ENCODE measurements around the gene NUTF2.

The NUTF2 gene

GRCh38 chr16:67882374-67883145, 35.8 kb downstream of the NUTF2 start:
- in situ Hi-C loops (cut with HindIII; ENCODE audit: low sequenced_read_pairs) = no loop called here
- H3K4me3 ChIP-seq (ENCODE audit: low read depth, low read length) = no peak overlapping the region
- TF ChIP-seq, protein P1, sequence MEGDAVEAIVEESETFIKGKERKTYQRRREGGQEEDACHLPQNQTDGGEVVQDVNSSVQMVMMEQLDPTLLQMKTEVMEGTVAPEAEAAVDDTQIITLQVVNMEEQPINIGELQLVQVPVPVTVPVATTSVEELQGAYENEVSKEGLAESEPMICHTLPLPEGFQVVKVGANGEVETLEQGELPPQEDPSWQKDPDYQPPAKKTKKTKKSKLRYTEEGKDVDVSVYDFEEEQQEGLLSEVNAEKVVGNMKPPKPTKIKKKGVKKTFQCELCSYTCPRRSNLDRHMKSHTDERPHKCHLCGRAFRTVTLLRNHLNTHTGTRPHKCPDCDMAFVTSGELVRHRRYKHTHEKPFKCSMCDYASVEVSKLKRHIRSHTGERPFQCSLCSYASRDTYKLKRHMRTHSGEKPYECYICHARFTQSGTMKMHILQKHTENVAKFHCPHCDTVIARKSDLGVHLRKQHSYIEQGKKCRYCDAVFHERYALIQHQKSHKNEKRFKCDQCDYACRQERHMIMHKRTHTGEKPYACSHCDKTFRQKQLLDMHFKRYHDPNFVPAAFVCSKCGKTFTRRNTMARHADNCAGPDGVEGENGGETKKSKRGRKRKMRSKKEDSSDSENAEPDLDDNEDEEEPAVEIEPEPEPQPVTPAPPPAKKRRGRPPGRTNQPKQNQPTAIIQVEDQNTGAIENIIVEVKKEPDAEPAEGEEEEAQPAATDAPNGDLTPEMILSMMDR (IDR thresholded peaks at IDR 0.05; ENCODE audit: low read depth, low read length) = no peak
- DNase-seq (ENCODE audit: low read depth, low spot score) = no peak

DNA sequence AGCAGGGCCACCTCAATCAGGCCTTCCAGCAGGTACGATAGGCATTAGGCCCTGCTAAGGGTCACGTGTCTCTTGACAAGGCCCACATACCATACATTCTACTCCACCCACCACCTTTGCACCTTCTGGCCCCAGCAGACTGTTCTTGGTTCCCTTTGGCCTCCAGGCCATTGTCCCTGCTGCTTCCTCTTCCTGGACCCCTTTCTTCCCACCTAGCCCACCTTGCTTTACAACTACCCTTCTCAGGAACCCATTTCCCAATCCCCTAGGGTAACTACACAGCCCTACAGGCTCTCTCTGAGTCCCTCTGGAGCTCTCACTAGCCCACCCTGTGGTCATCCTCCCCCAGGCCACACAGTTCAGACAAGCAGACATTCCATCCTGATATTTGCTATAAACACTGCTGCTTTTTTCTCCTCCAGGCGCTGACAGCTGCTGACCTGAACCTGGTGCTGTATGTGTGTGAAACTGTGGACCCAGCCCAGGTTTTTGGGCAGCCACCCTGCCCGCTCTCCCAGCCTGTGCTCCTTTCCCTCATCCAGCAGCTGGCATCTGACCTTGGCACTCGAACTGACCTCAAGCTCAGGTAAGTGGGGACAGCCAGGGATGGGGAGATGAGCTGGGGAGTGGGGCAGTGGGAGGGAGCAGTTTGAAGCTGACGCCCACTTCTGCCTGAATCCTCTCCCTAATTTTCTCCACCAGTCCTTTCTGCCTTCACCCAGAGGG, 36.6 kb downstream of the NUTF2 start:
- DNase-seq (ENCODE audit: low read depth, low spot score) = no peak
- H3K4me3 ChIP-seq (ENCODE audit: low read depth, low read length) = no peak overlapping the region
- in situ Hi-C loops (cut with HindIII; ENCODE audit: low sequenced_read_pairs) = no loop called here
- TF ChIP-seq, protein P1 (IDR thresholded peaks at IDR 0.05; ENCODE audit: low read depth, low read length) = no peak

DNA sequence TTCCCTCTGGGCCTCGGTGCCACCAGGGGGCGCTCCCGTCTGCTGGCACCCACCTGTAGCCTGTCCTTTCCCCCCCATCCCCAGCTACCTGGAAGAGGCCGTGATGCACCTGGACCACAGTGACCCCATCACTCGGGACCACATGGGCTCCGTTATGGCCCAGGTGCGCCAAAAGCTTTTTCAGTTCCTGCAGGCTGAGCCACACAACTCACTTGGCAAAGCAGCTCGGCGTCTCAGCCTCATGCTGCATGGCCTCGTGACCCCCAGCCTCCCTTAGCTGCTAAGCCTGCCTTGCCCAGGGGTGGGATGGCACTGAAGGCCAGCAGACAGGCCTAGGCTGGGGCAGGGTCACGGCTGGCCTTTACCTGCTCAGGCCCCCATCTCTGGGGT, 37.1 kb downstream of the NUTF2 start:
- TF ChIP-seq, protein P1 (IDR thresholded peaks at IDR 0.05; ENCODE audit: low read depth, low read length) = peak; percentile 95
- in situ Hi-C loops (cut with HindIII; ENCODE audit: low sequenced_read_pairs) = no loop called here
- peak; percentile 38 for DNase-seq (ENCODE audit: low read depth, low spot score)
- no peak overlapping the region for H3K4me3 ChIP-seq (ENCODE audit: low read depth, low read length)

DNA sequence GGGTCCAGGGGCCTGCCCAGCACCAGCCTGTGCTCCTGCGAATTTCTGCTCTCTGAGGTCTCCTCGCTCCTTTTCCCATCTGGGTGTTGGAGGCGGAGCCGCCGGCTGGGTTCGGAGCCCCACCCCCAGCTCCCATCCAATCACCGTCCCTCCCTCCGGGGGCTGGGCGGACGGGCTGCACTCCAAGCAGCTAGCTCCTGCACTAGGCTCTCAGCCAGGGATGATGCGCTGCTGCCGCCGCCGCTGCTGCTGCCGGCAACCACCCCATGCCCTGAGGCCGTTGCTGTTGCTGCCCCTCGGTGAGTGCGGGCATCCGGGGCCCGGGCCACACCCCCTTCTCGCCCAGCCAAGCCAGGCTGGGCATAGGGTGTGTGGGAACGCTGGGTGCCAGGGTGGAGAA, 38.0 kb downstream of the NUTF2 start, which contains the start of gene NRN1L:
Gene NRN1L, plus strand, starts transcription at position 202 of the 400 bp plus-strand sequence. Its CDS starts 19 bp downstream, at position 221.
- TF ChIP-seq, protein P1 (IDR thresholded peaks at IDR 0.05; ENCODE audit: low read depth, low read length) = no peak
- DNase-seq (ENCODE audit: low read depth, low spot score) = peak; percentile 89
- no peak within 1 kb of the TSS for H3K4me3 ChIP-seq (ENCODE audit: low read depth, low read length)
- in situ Hi-C loops (cut with HindIII; ENCODE audit: low sequenced_read_pairs) = no loop called here

DNA sequence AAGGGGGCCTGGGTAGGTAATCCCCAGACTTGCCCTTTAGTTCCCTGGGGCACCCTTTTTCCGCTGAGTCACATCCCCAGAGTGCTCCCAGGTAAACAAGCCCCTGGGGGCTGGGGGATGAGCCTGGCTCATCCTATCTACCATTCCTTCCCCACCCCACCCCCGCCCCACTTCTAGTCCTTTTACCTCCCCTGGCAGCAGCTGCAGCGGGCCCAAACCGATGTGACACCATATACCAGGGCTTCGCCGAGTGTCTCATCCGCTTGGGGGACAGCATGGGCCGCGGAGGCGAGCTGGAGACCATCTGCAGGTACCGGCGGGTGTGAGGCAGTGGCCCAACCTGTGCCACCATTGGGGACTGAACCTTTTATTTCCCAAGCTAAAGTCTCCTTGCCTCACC, 38.8 kb downstream of the NUTF2 start:
- TF ChIP-seq, protein P1 (IDR thresholded peaks at IDR 0.05; ENCODE audit: low read depth, low read length) = no peak
- no peak overlapping the region for H3K4me3 ChIP-seq (ENCODE audit: low read depth, low read length)
- no peak for DNase-seq (ENCODE audit: low read depth, low spot score)
- in situ Hi-C loops (cut with HindIII; ENCODE audit: low sequenced_read_pairs) = no loop called here

GRCh38 chr16:67885976-67886375, 39.2 kb downstream of the NUTF2 start:
- in situ Hi-C loops (cut with HindIII; ENCODE audit: low sequenced_read_pairs) = no loop called here
- TF ChIP-seq, protein P1 (IDR thresholded peaks at IDR 0.05; ENCODE audit: low read depth, low read length) = no peak
- H3K4me3 ChIP-seq (ENCODE audit: low read depth, low read length) = no peak overlapping the region
- DNase-seq (ENCODE audit: low read depth, low spot score) = no peak

All from astrocyte of the spinal cord (primary cell).